ENCODE results near the gene LDLRAD1. TPM values are rescaled to one million over a fixed set of nuclear protein-coding genes. Genes with fewer than 3 reads are reported as not detected.
"Not testable (repeated sequence)": the region's sequence is repeated elsewhere in the genome, so short reads cannot be mapped to it uniquely, and the experiment has no call there.

The LDLRAD1 gene
- total and polyA plus RNA-seq, 5 donors from 2014 or later, result not detected

GRCh38 chr1:54050435-54050834, 32.4 kb upstream of the LDLRAD1 start:
- not testable (repeated sequence) for H3K27ac Mint-ChIP-seq; H3K9me3 Mint-ChIP-seq; H3K4me3 ChIP-seq (ENCODE audit: low read depth, low read length); H3K36me3 Mint-ChIP-seq; H3K27me3 ChIP-seq (ENCODE audit: control insufficient read depth, insufficient read depth, low read length); ATAC-seq (ENCODE audit: low read depth in 2 of 2); H3K9me3 ChIP-seq (ENCODE audit: control insufficient read depth in 2 of 2, low read length in 2 of 2); H3K27ac ChIP-seq (ENCODE audit: insufficient read depth, low read length, poor library complexity, severe bottlenecking); H3K27me3 Mint-ChIP-seq; DNase-seq
- Histone ChIP-seq H3K36me3 (ENCODE audit: control insufficient read depth, insufficient read depth, low read length) (peaks cover 20% of the 10 kb centered on the region), H3K4me1 (ENCODE audit: control insufficient read depth, insufficient read depth, low read length, poor library complexity, severe bottlenecking) (peaks cover 72% of the 10 kb centered on the region)
- Mint-ChIP-seq H3K4me3 (peak overlapping the region; percentile 19 to 60 (median 48)), H3K4me1 (peaks cover 12 to 61% (median 44%) of the 10 kb centered on the region in 4 donors)

- ATAC-seq (ENCODE audit: low read depth in 2 of 2), result no peak
- H3K27ac ChIP-seq (ENCODE audit: insufficient read depth, low read length, poor library complexity, severe bottlenecking), result no peak overlapping the region
- Mint-ChIP-seq H3K9me3 (no peaks in the 10 kb centered on the region), H3K27ac (peak overlapping the region in 2 of 3 donors; percentile 23 to 76), H3K36me3 (peaks cover 17% of the 10 kb centered on the region), H3K4me1 (peaks cover 23 to 56% (median 42%) of the 10 kb centered on the region in 4 donors), H3K4me3 (peak overlapping the region in 3 of 4 donors; percentile 46 to 69 (median 67)), H3K27me3 (no peaks in the 10 kb centered on the region)
- no peaks in the 10 kb centered on the region for H3K9me3 ChIP-seq (ENCODE audit: control insufficient read depth in 2 of 2, low read length in 2 of 2)
- peaks cover 47% of the 10 kb centered on the region for H3K36me3 ChIP-seq (ENCODE audit: control insufficient read depth, insufficient read depth, low read length)
- H3K4me3 ChIP-seq (ENCODE audit: low read depth, low read length), result peak overlapping the region; percentile 38
- no peaks in the 10 kb centered on the region for H3K27me3 ChIP-seq (ENCODE audit: control insufficient read depth, insufficient read depth, low read length)
- no peak for DNase-seq
- H3K4me1 ChIP-seq (ENCODE audit: control insufficient read depth, insufficient read depth, low read length, poor library complexity, severe bottlenecking), result peaks cover 55% of the 10 kb centered on the region
Measured at GRCh38 chr1:54047384-54048305, 29.7 kb upstream of the LDLRAD1 start.

GRCh38 chr1:54046671-54047383, 28.8 kb upstream of the LDLRAD1 start:
- H3K4me3 Mint-ChIP-seq, result peak overlapping the region in 2 of 4 donors; percentile 46 to 67
- H3K4me1 Mint-ChIP-seq, result peaks cover 29 to 56% (median 43%) of the 10 kb centered on the region in 4 donors
- no peak for DNase-seq
- H3K4me1 ChIP-seq (ENCODE audit: control insufficient read depth, insufficient read depth, low read length, poor library complexity, severe bottlenecking), result peaks cover 47% of the 10 kb centered on the region
- ATAC-seq (ENCODE audit: low read depth in 2 of 2), result no peak
- peaks cover 22% of the 10 kb centered on the region for H3K36me3 Mint-ChIP-seq
- H3K27ac Mint-ChIP-seq, result peak overlapping the region in 2 of 3 donors; percentile 23 to 76
- H3K9me3 ChIP-seq (ENCODE audit: control insufficient read depth in 2 of 2, low read length in 2 of 2), result no peaks in the 10 kb centered on the region
- no peaks in the 10 kb centered on the region for H3K9me3 Mint-ChIP-seq
- peak overlapping the region; percentile 38 for H3K4me3 ChIP-seq (ENCODE audit: low read depth, low read length)
- peaks cover 55% of the 10 kb centered on the region for H3K36me3 ChIP-seq (ENCODE audit: control insufficient read depth, insufficient read depth, low read length)
- H3K27me3 Mint-ChIP-seq, result no peaks in the 10 kb centered on the region
- H3K27me3 ChIP-seq (ENCODE audit: control insufficient read depth, insufficient read depth, low read length), result no peaks in the 10 kb centered on the region
- H3K27ac ChIP-seq (ENCODE audit: insufficient read depth, low read length, poor library complexity, severe bottlenecking), result no peak overlapping the region

- H3K4me1 Mint-ChIP-seq, result peaks cover 29 to 52% (median 43%) of the 10 kb centered on the region in 4 donors
- DNase-seq (no peak), ATAC-seq (ENCODE audit: low read depth in 2 of 2) (no peak)
- H3K27me3 Mint-ChIP-seq, result no peaks in the 10 kb centered on the region
- H3K9me3 Mint-ChIP-seq, result no peaks in the 10 kb centered on the region
- H3K27ac Mint-ChIP-seq, result no peak overlapping the region
- Histone ChIP-seq H3K27ac (ENCODE audit: insufficient read depth, low read length, poor library complexity, severe bottlenecking) (peak overlapping the region; percentile 9), H3K9me3 (ENCODE audit: control insufficient read depth in 2 of 2, low read length in 2 of 2) (no peaks in the 10 kb centered on the region), H3K4me1 (ENCODE audit: control insufficient read depth, insufficient read depth, low read length, poor library complexity, severe bottlenecking) (peaks cover 33% of the 10 kb centered on the region), H3K36me3 (ENCODE audit: control insufficient read depth, insufficient read depth, low read length) (peaks cover 68% of the 10 kb centered on the region), H3K27me3 (ENCODE audit: control insufficient read depth, insufficient read depth, low read length) (no peaks in the 10 kb centered on the region), H3K4me3 (ENCODE audit: low read depth, low read length) (no peak overlapping the region)
- H3K4me3 Mint-ChIP-seq, result peak overlapping the region in 1 of 4 donors; percentile 15
- H3K36me3 Mint-ChIP-seq, result peaks cover 27% of the 10 kb centered on the region
Measured at GRCh38 chr1:54045496-54045895, 27.5 kb upstream of the LDLRAD1 start.

GRCh38 chr1:54041806-54042205, 23.8 kb upstream of the LDLRAD1 start:
- DNase-seq, result no peak
- Mint-ChIP-seq H3K27ac (no peak overlapping the region), H3K36me3 (peaks cover 42% of the 10 kb centered on the region), H3K4me1 (peaks cover 24 to 29% (median 27%) of the 10 kb centered on the region in 4 donors), H3K4me3 (no peak overlapping the region), H3K27me3 (no peaks in the 10 kb centered on the region), H3K9me3 (no peaks in the 10 kb centered on the region)
- Histone ChIP-seq H3K4me3 (ENCODE audit: low read depth, low read length) (no peak overlapping the region), H3K27me3 (ENCODE audit: control insufficient read depth, insufficient read depth, low read length) (no peaks in the 10 kb centered on the region), H3K27ac (ENCODE audit: insufficient read depth, low read length, poor library complexity, severe bottlenecking) (no peak overlapping the region), H3K9me3 (ENCODE audit: control insufficient read depth in 2 of 2, low read length in 2 of 2) (no peaks in the 10 kb centered on the region), H3K36me3 (ENCODE audit: control insufficient read depth, insufficient read depth, low read length) (peaks cover 95% of the 10 kb centered on the region), H3K4me1 (ENCODE audit: control insufficient read depth, insufficient read depth, low read length, poor library complexity, severe bottlenecking) (peaks cover 3% of the 10 kb centered on the region)
- ATAC-seq (ENCODE audit: low read depth in 2 of 2), result no peak

- no peaks in the 10 kb centered on the region for H3K27me3 Mint-ChIP-seq
- no peaks in the 10 kb centered on the region for H3K27me3 ChIP-seq (ENCODE audit: control insufficient read depth, insufficient read depth, low read length)
- peaks cover 98% of the 10 kb centered on the region for H3K36me3 ChIP-seq (ENCODE audit: control insufficient read depth, insufficient read depth, low read length)
- no peak overlapping the region for H3K4me3 Mint-ChIP-seq
- no peaks in the 10 kb centered on the region for H3K9me3 ChIP-seq (ENCODE audit: control insufficient read depth in 2 of 2, low read length in 2 of 2)
- no peaks in the 10 kb centered on the region for H3K4me1 ChIP-seq (ENCODE audit: control insufficient read depth, insufficient read depth, low read length, poor library complexity, severe bottlenecking)
- H3K27ac ChIP-seq (ENCODE audit: insufficient read depth, low read length, poor library complexity, severe bottlenecking), result no peak overlapping the region
- ATAC-seq (ENCODE audit: low read depth in 2 of 2) (no peak), DNase-seq (no peak)
- H3K9me3 Mint-ChIP-seq, result no peaks in the 10 kb centered on the region
- no peak overlapping the region for H3K4me3 ChIP-seq (ENCODE audit: low read depth, low read length)
- H3K36me3 Mint-ChIP-seq, result peaks cover 42% of the 10 kb centered on the region
- peak overlapping the region in 2 of 3 donors; percentile 59 to 64 for H3K27ac Mint-ChIP-seq
- peaks cover 4 to 10% (median 6%) of the 10 kb centered on the region in 4 donors for H3K4me1 Mint-ChIP-seq
Measured at GRCh38 chr1:54037476-54037875, 19.5 kb upstream of the LDLRAD1 start.

- Mint-ChIP-seq H3K27ac (peak overlapping the region in 1 of 3 donors; percentile 16), H3K4me3 (no peak overlapping the region), H3K36me3 (peaks cover 10% of the 10 kb centered on the region), H3K9me3 (no peaks in the 10 kb centered on the region), H3K27me3 (no peaks in the 10 kb centered on the region), H3K4me1 (peaks cover 0 to 2% (median 0%) of the 10 kb centered on the region in 4 donors)
- Histone ChIP-seq H3K27me3 (ENCODE audit: control insufficient read depth, insufficient read depth, low read length) (no peaks in the 10 kb centered on the region), H3K36me3 (ENCODE audit: control insufficient read depth, insufficient read depth, low read length) (peaks cover 46% of the 10 kb centered on the region), H3K4me3 (ENCODE audit: low read depth, low read length) (no peak overlapping the region), H3K4me1 (ENCODE audit: control insufficient read depth, insufficient read depth, low read length, poor library complexity, severe bottlenecking) (no peaks in the 10 kb centered on the region), H3K27ac (ENCODE audit: insufficient read depth, low read length, poor library complexity, severe bottlenecking) (no peak overlapping the region), H3K9me3 (ENCODE audit: control insufficient read depth in 2 of 2, low read length in 2 of 2) (no peaks in the 10 kb centered on the region)
- DNase-seq (no peak), ATAC-seq (ENCODE audit: low read depth in 2 of 2) (no peak)
Measured at GRCh38 chr1:54028306-54029251, 10.6 kb upstream of the LDLRAD1 start.
